ENCODE results near the gene MRTFB.

DNA sequence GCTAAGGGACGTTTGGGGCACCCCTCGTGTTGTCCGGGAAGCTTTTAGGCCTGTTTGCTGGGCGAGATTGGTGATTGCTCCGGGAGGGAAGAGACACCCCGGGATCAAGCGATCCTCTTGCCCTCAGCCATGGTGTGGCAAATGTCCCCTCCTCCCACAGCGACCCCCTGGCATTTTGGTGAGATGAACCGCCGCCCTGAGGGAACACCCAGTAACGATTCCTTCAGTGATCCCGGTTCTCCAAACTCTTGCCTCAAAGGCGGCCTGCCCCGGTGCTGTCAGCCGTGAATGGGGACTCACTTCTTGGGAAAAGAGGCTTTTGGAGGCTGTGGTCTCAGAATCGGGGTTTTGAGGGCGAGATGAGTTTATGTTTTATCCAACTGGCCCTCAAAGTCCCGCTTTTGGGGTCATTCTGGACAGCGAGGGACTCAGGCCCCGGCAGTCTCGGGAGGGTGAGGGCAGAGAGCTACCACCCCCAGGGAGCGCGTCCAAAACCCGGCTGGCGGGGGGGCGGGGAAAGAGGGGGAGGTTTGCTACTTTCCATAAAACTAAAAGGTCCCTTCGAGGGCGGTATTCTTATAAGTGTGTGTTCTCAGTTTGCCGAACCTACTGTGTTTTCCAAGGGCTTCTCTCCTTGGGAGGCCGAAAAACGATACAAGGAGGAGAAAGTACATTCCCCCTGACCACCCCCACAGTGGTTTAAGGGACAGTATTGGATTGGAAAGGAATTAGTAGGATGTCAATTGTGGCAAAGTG lies 232.7 kb downstream of the MRTFB start:
- TF ChIP-seq, protein P1, sequence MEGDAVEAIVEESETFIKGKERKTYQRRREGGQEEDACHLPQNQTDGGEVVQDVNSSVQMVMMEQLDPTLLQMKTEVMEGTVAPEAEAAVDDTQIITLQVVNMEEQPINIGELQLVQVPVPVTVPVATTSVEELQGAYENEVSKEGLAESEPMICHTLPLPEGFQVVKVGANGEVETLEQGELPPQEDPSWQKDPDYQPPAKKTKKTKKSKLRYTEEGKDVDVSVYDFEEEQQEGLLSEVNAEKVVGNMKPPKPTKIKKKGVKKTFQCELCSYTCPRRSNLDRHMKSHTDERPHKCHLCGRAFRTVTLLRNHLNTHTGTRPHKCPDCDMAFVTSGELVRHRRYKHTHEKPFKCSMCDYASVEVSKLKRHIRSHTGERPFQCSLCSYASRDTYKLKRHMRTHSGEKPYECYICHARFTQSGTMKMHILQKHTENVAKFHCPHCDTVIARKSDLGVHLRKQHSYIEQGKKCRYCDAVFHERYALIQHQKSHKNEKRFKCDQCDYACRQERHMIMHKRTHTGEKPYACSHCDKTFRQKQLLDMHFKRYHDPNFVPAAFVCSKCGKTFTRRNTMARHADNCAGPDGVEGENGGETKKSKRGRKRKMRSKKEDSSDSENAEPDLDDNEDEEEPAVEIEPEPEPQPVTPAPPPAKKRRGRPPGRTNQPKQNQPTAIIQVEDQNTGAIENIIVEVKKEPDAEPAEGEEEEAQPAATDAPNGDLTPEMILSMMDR (IDR thresholded peaks at IDR 0.05) = no peak
- TF ChIP-seq POLR2A (IDR thresholded peaks at IDR 0.05) (no peak), EP300 (IDR thresholded peaks at IDR 0.05) (no peak)

All from suprapubic skin (tissue), 3 donors.